Tibial nerve (tissue), 4 donors: ENCODE measurements around the gene PHF2. TPM values are rescaled to one million over a fixed set of nuclear protein-coding genes. Genes with fewer than 3 reads are reported as not detected.

Source experiments
- DNase-seq, 2 donors: peaks; one replicate each; pipeline ENCODE4 v3.0.0-alpha.2; 2019; ENCODE audit warnings: low spot score in 2 of 2
- H3K27ac ChIP-seq, 4 donors: fragments of 200-600 bp; sonication (generic) in 3 of 4; one replicate each; pipeline ENCODE4 v1.5.1; 2017 to 2019; ENCODE audit warnings: mild to moderate bottlenecking in 1 of 4
- H3K27me3 ChIP-seq, 2 donors: fragments of 200-600 bp; sonication (generic) in 1 of 2; one replicate each; pipeline versions ENCODE4 v1.5.1 to v1.6.0; 2017 to 2019
- H3K36me3 ChIP-seq, 3 donors: fragments of 200-600 bp; sonication (generic); one replicate each; pipeline ENCODE4 v1.5.1; 2018 to 2019
- H3K4me1 ChIP-seq, 4 donors: fragments of 200-600 bp; sonication (generic) in 3 of 4; one replicate each; pipeline ENCODE4 v1.5.1; 2017 to 2019
- H3K4me3 ChIP-seq, 4 donors: fragments of 200-600 bp; sonication (generic) in 3 of 4; one replicate each; pipeline ENCODE4 v1.5.1; 2017 to 2019; ENCODE audit warnings: mild to moderate bottlenecking in 1 of 4, moderate library complexity in 1 of 4
- H3K9me3 ChIP-seq, 4 donors: fragments of 200-600 bp; sonication (generic) in 3 of 4; one replicate each; pipeline ENCODE4 v1.5.1; 2017 to 2019
- CTCF ChIP-seq, 5 experiments: fragments of 200-600 bp in 3 of 5; fragments of 450-650 bp in 2 of 5; sonication (generic) in 3 of 5; IDR thresholded peaks; one replicate each; pipeline ENCODE4 v1.5.1; 2016 to 2019; ENCODE audit warnings: antibody characterized with exemption in 5 of 5, mild to moderate bottlenecking in 3 of 5, moderate library complexity in 2 of 5
- EP300 ChIP-seq, 2 donors: sonication (generic); formaldehyde crosslinking; IDR thresholded peaks; one replicate each; pipeline ENCODE4 v1.6.1; 2017; ENCODE audit warnings: antibody characterized with exemption in 2 of 2, mild to moderate bottlenecking in 1 of 2
- POLR2A ChIP-seq, 2 donors: fragments of 450-650 bp; IDR thresholded peaks; one replicate each; pipeline ENCODE4 v1.6.1; 2017; ENCODE audit warnings: antibody characterized with exemption in 2 of 2, mild to moderate bottlenecking in 2 of 2, moderate library complexity in 2 of 2
- WGBS, 2 donors: methylation state at CpG; one replicate each; pipeline ENCODE4 v1.1.5; 2018; 5-methylcytosine and 5-hydroxymethylcytosine counted together
- total RNA-seq, 4 donors: library from RNA; depleted of rRNA; stranded (reverse); fragments of >200 nt; gene quantifications; one replicate each; pipeline ENCODE4 v1.1.0, GENCODE V29; 2016

The PHF2 gene
- total RNA-seq, 4 donors from 2014 or later, result 36.6 to 41.7 (median 38.6) TPM

GRCh38 chr9:93674580-93675335 is 98.4 kb downstream of the PHF2 start:
- Histone ChIP-seq H3K4me3 (no peak overlapping the region), H3K36me3 (peaks cover 0 to 56% (median 4%) of the 10 kb centered on the region in 3 donors), H3K4me1 (no peaks in the 10 kb centered on the region), H3K27ac (no peak overlapping the region), H3K27me3 (no peaks in the 10 kb centered on the region), H3K9me3 (no peaks in the 10 kb centered on the region)
- WGBS, 2 donors, result 89 to 95% methylated on average over 14 of the region's 14 CpGs
- DNase-seq, result peak in 1 of 2 donors; percentile 5
- TF ChIP-seq EP300 (IDR thresholded peaks at IDR 0.05) (no peak), POLR2A (IDR thresholded peaks at IDR 0.05) (no peak)

DNA sequence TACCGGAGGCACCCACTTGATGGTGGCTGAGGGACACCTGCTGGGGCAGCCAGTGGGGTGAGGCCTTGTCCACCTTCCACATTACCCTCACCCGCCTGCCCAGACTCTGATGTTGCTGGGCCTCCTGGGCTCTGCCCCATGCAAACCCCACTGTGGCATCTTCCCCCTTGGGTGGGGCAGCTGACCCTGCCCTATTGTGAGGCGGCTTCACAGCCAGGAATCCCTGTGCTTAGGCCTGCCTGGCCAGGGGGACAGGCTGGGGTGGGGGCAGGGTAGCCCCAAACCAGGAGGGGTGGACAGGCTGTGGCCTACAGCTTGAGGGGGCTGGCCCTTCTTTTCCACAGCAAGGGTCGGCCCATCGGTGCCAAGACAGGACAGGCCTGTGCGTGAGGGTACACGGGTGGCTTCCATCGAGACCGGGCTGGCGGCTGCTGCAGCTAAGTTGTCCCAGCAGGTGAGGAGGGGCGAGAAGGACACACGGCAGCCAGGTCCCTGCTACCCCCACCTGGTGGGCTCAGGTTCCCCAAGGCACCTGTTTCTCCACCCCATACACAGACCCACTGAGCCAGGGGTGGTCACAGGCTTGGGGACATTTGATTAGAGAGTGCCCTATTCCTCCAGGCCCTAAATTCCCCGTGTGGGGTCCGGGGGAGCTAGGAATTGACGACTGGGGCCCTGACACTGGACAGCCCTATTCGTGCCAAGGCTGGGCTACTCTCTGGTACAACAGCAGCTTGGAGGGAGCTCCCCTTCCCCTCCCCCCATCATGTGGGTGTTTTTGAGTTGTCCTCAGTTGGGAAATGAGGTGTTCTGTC is 99.2 kb downstream of the PHF2 start:
- Histone ChIP-seq H3K27ac (no peak overlapping the region), H3K27me3 (no peaks in the 10 kb centered on the region), H3K4me1 (no peaks in the 10 kb centered on the region), H3K9me3 (no peaks in the 10 kb centered on the region), H3K4me3 (no peak overlapping the region), H3K36me3 (peaks cover 0 to 56% (median 4%) of the 10 kb centered on the region in 3 donors)
- TF ChIP-seq POLR2A (IDR thresholded peaks at IDR 0.05) (no peak), EP300 (IDR thresholded peaks at IDR 0.05) (no peak), CTCF (IDR thresholded peaks at IDR 0.05) (no peak)
- WGBS, 2 donors, result 79 to 83% methylated on average over 7 to 10 of the region's 16 CpGs
- DNase-seq, result no peak

DNA sequence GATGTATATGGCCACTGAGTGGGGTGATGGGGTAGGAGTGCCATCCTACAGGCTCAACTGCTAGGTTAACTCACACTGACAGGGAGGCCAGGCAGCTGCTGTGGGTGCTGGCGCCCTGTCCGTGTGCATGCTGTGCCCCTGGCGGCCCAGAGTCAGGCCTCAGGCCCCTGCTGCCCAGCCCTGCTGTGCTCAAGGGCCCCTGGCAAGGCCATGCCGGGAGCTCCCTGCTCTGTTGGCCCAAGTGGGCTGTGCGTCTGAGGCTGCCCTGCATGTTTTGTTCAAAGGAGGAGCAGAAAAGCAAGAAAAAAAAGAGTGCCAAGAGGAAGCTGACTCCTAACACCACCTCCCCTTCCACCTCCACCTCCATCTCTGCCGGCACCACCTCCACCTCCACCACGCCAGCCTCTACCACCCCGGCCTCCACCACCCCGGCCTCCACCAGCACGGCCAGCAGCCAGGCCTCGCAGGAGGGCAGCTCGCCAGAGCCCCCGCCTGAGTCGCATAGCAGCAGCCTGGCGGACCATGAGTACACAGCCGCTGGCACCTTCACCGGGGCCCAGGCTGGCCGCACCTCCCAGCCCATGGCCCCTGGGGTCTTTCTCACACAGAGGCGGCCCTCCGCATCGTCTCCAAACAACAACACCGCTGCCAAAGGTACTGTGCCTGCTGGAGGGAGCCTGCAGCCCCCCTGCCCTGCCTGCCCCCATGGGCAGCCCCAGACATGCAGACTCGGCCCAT is 100.1 kb downstream of the PHF2 start:
- no peaks in the 10 kb centered on the region for H3K4me1 ChIP-seq
- H3K27ac ChIP-seq, result no peak overlapping the region
- no peaks in the 10 kb centered on the region for H3K9me3 ChIP-seq
- H3K36me3 ChIP-seq, result peaks cover 0 to 56% (median 4%) of the 10 kb centered on the region in 3 donors
- no peaks in the 10 kb centered on the region for H3K27me3 ChIP-seq
- TF ChIP-seq CTCF (IDR thresholded peaks at IDR 0.05) (no peak), EP300 (IDR thresholded peaks at IDR 0.05) (no peak), POLR2A (IDR thresholded peaks at IDR 0.05) (no peak)
- WGBS, 2 donors, result 89 to 90% methylated on average over 21 to 22 of the region's 23 CpGs
- DNase-seq, result no peak
- H3K4me3 ChIP-seq, result no peak overlapping the region

DNA sequence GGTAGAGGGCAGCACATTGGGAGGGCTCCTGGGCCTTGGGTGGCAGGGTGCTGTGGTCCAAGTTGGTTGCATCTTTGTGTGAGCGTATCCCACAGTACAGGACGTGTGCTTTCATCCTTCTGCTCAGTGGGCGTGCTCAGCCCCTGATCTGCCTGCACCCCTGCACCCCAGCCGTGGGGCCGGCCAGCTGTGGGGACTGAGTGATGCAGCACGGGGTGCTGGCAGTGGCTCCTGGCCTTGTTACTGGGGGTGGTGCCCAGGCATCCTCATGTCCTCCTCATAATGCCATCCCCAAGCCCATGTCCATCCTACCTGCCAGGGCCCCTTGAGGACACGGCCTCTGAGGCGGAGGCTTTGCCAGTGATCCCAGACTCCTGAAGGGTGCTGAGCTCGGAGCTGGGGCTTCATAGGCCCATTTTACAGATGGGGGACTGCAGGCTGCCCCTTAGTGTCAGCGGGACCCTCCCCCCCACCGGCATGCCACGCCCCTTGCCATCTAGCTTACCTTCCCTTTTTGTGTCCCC is 100.7 kb downstream of the PHF2 start:
- TF ChIP-seq EP300 (IDR thresholded peaks at IDR 0.05), result no peak
- TF ChIP-seq POLR2A (IDR thresholded peaks at IDR 0.05), result no peak
- no peak for TF ChIP-seq CTCF (IDR thresholded peaks at IDR 0.05)
- Histone ChIP-seq H3K4me1 (no peaks in the 10 kb centered on the region), H3K36me3 (peaks cover 0 to 56% (median 4%) of the 10 kb centered on the region in 3 donors), H3K9me3 (no peaks in the 10 kb centered on the region), H3K27ac (no peak overlapping the region), H3K27me3 (no peaks in the 10 kb centered on the region), H3K4me3 (no peak overlapping the region)
- no peak for DNase-seq
- 92 to 94% methylated on average over 10 to 12 of the region's 12 CpGs for WGBS, 2 donors

DNA sequence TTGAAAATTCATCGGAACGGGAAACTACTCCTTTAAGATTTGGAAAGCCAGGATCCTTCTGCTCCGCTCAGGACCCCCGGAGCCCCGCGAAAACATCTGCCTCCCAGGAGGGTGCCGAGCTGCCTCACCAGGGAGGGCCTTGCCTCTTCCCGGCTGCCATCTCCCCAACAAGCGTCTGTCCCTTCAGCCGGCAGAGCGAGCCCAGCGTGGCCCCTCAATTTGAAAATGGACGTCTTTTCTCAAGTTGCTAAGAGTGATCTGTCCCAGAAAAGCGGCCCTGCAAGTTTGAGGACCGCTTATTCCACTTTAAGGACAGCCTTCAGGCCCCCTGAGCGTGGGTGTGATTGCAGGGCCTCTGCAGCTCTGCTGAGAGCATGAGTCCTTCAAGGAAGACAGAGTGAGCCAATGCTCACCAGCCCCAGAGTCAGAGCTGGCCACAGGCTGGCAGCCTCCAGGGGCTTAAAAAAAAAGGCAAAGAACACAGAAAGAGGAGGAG is 101.3 kb downstream of the PHF2 start:
- Histone ChIP-seq H3K4me3 (no peak overlapping the region), H3K4me1 (no peaks in the 10 kb centered on the region)
- 93 to 95% methylated on average over 16 of the region's 16 CpGs for WGBS, 2 donors

More for the DNA sequence above, 101.3 kb downstream of the PHF2 start:
- no peak overlapping the region for H3K27ac ChIP-seq
- TF ChIP-seq CTCF (IDR thresholded peaks at IDR 0.05) (no peak), EP300 (IDR thresholded peaks at IDR 0.05) (no peak), POLR2A (IDR thresholded peaks at IDR 0.05) (no peak)
- no peak for DNase-seq
- peaks cover 0 to 56% (median 4%) of the 10 kb centered on the region in 3 donors for H3K36me3 ChIP-seq
- no peaks in the 10 kb centered on the region for H3K9me3 ChIP-seq
- H3K27me3 ChIP-seq, result no peaks in the 10 kb centered on the region
